IMR-90 (cell line): ENCODE measurements around the gene OTC.

ENCODE experiments used
- CEBPB ChIP-seq: IDR thresholded peaks from 2 replicates; pipeline ENCODE4 v1.6.1; 2012; ENCODE audit warnings: low read depth, low read length, improper control_type of control experiment
- CHD1 ChIP-seq: IDR thresholded peaks from 2 replicates; pipeline ENCODE4 v1.6.1; 2012; ENCODE audit warnings: low read depth, low read length, improper control_type of control experiment
- CTCF ChIP-seq: conservative IDR thresholded peaks from 2 replicates; pipeline ENCODE4 v1.5.1; 2012; ENCODE audit warnings: mild to moderate bottlenecking, low read depth, low read length, improper control_type of control experiment
- MAZ ChIP-seq: IDR thresholded peaks from 2 replicates; pipeline ENCODE4 v1.6.1; 2012; ENCODE audit warnings: low read depth, mild to moderate bottlenecking, low read length, improper control_type of control experiment, moderate library complexity, borderline replicate concordance
- NFE2L2 ChIP-seq: fragments of 150-350 bp; IDR thresholded peaks from 2 replicates; pipeline ENCODE4 v1.6.1; 2016; ENCODE audit warnings: low read depth, mild to moderate bottlenecking, low read length
- POLR2A ChIP-seq: IDR thresholded peaks from 2 replicates; pipeline ENCODE4 v1.6.1; 2012; ENCODE audit warnings: mild to moderate bottlenecking, low read depth, low read length
- RAD21 ChIP-seq: IDR thresholded peaks from 2 replicates; pipeline ENCODE4 v1.6.1; 2012; ENCODE audit warnings: low read length, improper control_type of control experiment
- RCOR1 ChIP-seq: IDR thresholded peaks from 2 replicates; pipeline ENCODE4 v1.6.1; 2012; ENCODE audit warnings: mild to moderate bottlenecking, low read length, improper control_type of control experiment; ENCODE audit not compliant: insufficient replicate concordance
- SMC3 ChIP-seq: fragments of 150-350 bp; IDR thresholded peaks from 2 replicates; pipeline ENCODE4 v1.6.1; 2016; ENCODE audit warnings: low read depth, mild to moderate bottlenecking, antibody characterized with exemption, low read length, moderate library complexity
- TF ChIP-seq, protein P1 (sequence below): fragments of 150-350 bp; IDR thresholded peaks from 2 replicates; pipeline ENCODE4 v1.6.1; 2017; ENCODE audit warnings: mild to moderate bottlenecking, antibody characterized with exemption, low read length, low read depth

DNA sequence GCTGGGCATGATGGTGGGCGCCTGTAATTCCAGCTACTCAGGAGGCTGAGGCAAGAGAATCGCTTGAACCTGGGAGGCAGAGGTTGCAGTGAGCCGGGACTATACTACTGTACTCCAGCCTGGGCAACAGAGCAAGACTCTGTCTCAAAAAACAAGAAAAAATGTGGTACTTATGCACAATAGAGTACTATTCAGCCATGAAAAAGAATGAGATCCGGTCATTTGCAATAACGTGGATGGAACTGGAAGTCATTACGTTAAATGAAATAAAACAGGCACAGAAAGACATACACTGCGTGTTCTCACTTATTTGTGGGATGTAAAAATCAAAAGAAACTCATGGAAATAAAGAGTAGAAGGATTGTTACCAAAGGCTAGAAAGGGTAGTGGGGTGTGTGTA is 37.2 kb upstream of the OTC start:
- TF ChIP-seq POLR2A: no peak
- TF ChIP-seq CTCF: no peak
- TF ChIP-seq CEBPB: no peak
- TF ChIP-seq SMC3: no peak
- no peak for TF ChIP-seq NFE2L2
- TF ChIP-seq, protein P1, sequence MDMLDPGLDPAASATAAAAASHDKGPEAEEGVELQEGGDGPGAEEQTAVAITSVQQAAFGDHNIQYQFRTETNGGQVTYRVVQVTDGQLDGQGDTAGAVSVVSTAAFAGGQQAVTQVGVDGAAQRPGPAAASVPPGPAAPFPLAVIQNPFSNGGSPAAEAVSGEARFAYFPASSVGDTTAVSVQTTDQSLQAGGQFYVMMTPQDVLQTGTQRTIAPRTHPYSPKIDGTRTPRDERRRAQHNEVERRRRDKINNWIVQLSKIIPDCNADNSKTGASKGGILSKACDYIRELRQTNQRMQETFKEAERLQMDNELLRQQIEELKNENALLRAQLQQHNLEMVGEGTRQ: no peak
- no peak for TF ChIP-seq RAD21
- no peak for TF ChIP-seq CHD1
- no peak for TF ChIP-seq RCOR1
- TF ChIP-seq MAZ: no peak
